GM12864 (cell line): ENCODE data around the gene DAB1.

ENCODE experiments used
- DNase-seq: peaks from one replicate; pipeline ENCODE4 v3.0.0-alpha.2; 2011; ENCODE audit warnings: low read depth
- H3K4me3 ChIP-seq: 2 replicates; pipeline ENCODE4 v1.5.1; 2011; ENCODE audit warnings: mild to moderate bottlenecking, low read depth, low read length, control low read depth
- CTCF ChIP-seq: IDR thresholded peaks from 2 replicates; pipeline ENCODE4 v1.5.1; 2011; ENCODE audit warnings: low read depth, mild to moderate bottlenecking, moderate library complexity, low read length, control low read depth, inconsistent platforms; ENCODE audit errors: missing control alignments

Gene DAB1

GRCh38 chr1:57367945-57368344 lies 55.9 kb downstream of the DAB1 start:
- TF ChIP-seq CTCF: no peak
- DNase-seq: no peak
- no peak overlapping the region for H3K4me3 ChIP-seq

- no peak for DNase-seq
- H3K4me3 ChIP-seq: no peak overlapping the region
- no peak for TF ChIP-seq CTCF
These were observed 60.2 kb downstream of the DAB1 start for GRCh38 chr1:57363643-57364042.

- H3K4me3 ChIP-seq: no peak overlapping the region
- TF ChIP-seq CTCF: no peak
- no peak for DNase-seq
These were observed 60.7 kb downstream of the DAB1 start for GRCh38 chr1:57363165-57363564.

- no peak for DNase-seq
- H3K4me3 ChIP-seq: no peak overlapping the region
- no peak for TF ChIP-seq CTCF
These were observed 61.4 kb downstream of the DAB1 start for GRCh38 chr1:57362480-57362879.

GRCh38 chr1:57361516-57361915 lies 62.3 kb downstream of the DAB1 start:
- no peak for DNase-seq
- no peak for TF ChIP-seq CTCF
- H3K4me3 ChIP-seq: no peak overlapping the region

GRCh38 chr1:57360846-57361407 lies 62.9 kb downstream of the DAB1 start:
- H3K4me3 ChIP-seq: no peak overlapping the region
- no peak for DNase-seq
- TF ChIP-seq CTCF: no peak

- no peak for DNase-seq
- no peak for TF ChIP-seq CTCF
- H3K4me3 ChIP-seq: no peak overlapping the region
These were observed 66.4 kb downstream of the DAB1 start for GRCh38 chr1:57357462-57357861.
